ENCODE data around the gene CIAPIN1.

CIAPIN1 gene

GRCh38 chr16:57435838-57436237, 11.3 kb downstream of the CIAPIN1 start:
- Histone ChIP-seq H3K9me3 (ENCODE audit: control insufficient read depth, insufficient read depth, low read length) (peaks cover 5% of the 10 kb centered on the region), H3K9ac (ENCODE audit: low read depth, low read length) (no peak overlapping the region), H3K36me3 (ENCODE audit: insufficient read depth, low read length) (peaks cover 33% of the 10 kb centered on the region), H3K4me1 (ENCODE audit: insufficient read depth, low read length) (no peaks in the 10 kb centered on the region)

- H3K9ac ChIP-seq (ENCODE audit: low read depth, low read length): no peak overlapping the region
- H3K9me3 ChIP-seq (ENCODE audit: control insufficient read depth, insufficient read depth, low read length): no peaks in the 10 kb centered on the region
- no peaks in the 10 kb centered on the region for H3K4me1 ChIP-seq (ENCODE audit: insufficient read depth, low read length)
- peaks cover 31% of the 10 kb centered on the region for H3K36me3 ChIP-seq (ENCODE audit: insufficient read depth, low read length)
These were observed 13.2 kb downstream of the CIAPIN1 start for GRCh38 chr16:57434003-57434402.

- peaks cover 30% of the 10 kb centered on the region for H3K36me3 ChIP-seq (ENCODE audit: insufficient read depth, low read length)
- no peaks in the 10 kb centered on the region for H3K4me1 ChIP-seq (ENCODE audit: insufficient read depth, low read length)
- no peaks in the 10 kb centered on the region for H3K9me3 ChIP-seq (ENCODE audit: control insufficient read depth, insufficient read depth, low read length)
- no peak overlapping the region for H3K9ac ChIP-seq (ENCODE audit: low read depth, low read length)
These were observed 14.2 kb downstream of the CIAPIN1 start for GRCh38 chr16:57432989-57433388.

- Histone ChIP-seq H3K4me1 (ENCODE audit: insufficient read depth, low read length) (no peaks in the 10 kb centered on the region), H3K9me3 (ENCODE audit: control insufficient read depth, insufficient read depth, low read length) (no peaks in the 10 kb centered on the region), H3K9ac (ENCODE audit: low read depth, low read length) (no peak overlapping the region), H3K36me3 (ENCODE audit: insufficient read depth, low read length) (peaks cover 30% of the 10 kb centered on the region)
These were observed 14.7 kb downstream of the CIAPIN1 start for GRCh38 chr16:57432505-57432904.

GRCh38 chr16:57430955-57431354, 16.2 kb downstream of the CIAPIN1 start:
- no peaks in the 10 kb centered on the region for H3K4me1 ChIP-seq (ENCODE audit: insufficient read depth, low read length)
- no peaks in the 10 kb centered on the region for H3K9me3 ChIP-seq (ENCODE audit: control insufficient read depth, insufficient read depth, low read length)
- H3K36me3 ChIP-seq (ENCODE audit: insufficient read depth, low read length): peaks cover 30% of the 10 kb centered on the region
- H3K9ac ChIP-seq (ENCODE audit: low read depth, low read length): no peak overlapping the region

- Histone ChIP-seq H3K36me3 (ENCODE audit: insufficient read depth, low read length) (peaks cover 22% of the 10 kb centered on the region), H3K9ac (ENCODE audit: low read depth, low read length) (no peak overlapping the region), H3K4me1 (ENCODE audit: insufficient read depth, low read length) (no peaks in the 10 kb centered on the region), H3K9me3 (ENCODE audit: control insufficient read depth, insufficient read depth, low read length) (no peaks in the 10 kb centered on the region)
These were observed 19.4 kb downstream of the CIAPIN1 start for GRCh38 chr16:57427824-57428223.

GRCh38 chr16:57427307-57427706, 19.9 kb downstream of the CIAPIN1 start:
- Histone ChIP-seq H3K4me1 (ENCODE audit: insufficient read depth, low read length) (no peaks in the 10 kb centered on the region), H3K36me3 (ENCODE audit: insufficient read depth, low read length) (peaks cover 17% of the 10 kb centered on the region), H3K9me3 (ENCODE audit: control insufficient read depth, insufficient read depth, low read length) (no peaks in the 10 kb centered on the region), H3K9ac (ENCODE audit: low read depth, low read length) (no peak overlapping the region)

GRCh38 chr16:57426356-57426755, 20.8 kb downstream of the CIAPIN1 start:
- Histone ChIP-seq H3K4me1 (ENCODE audit: insufficient read depth, low read length) (no peaks in the 10 kb centered on the region), H3K9ac (ENCODE audit: low read depth, low read length) (no peak overlapping the region), H3K9me3 (ENCODE audit: control insufficient read depth, insufficient read depth, low read length) (no peaks in the 10 kb centered on the region), H3K36me3 (ENCODE audit: insufficient read depth, low read length) (peaks cover 15% of the 10 kb centered on the region)

GRCh38 chr16:57424583-57424982, 22.6 kb downstream of the CIAPIN1 start:
- Histone ChIP-seq H3K36me3 (ENCODE audit: insufficient read depth, low read length) (peaks cover 4% of the 10 kb centered on the region; the same call in 1 of the 2 replicates), H3K9ac (ENCODE audit: low read depth, low read length) (no peak overlapping the region), H3K4me1 (ENCODE audit: insufficient read depth, low read length) (no peaks in the 10 kb centered on the region), H3K9me3 (ENCODE audit: control insufficient read depth, insufficient read depth, low read length) (no peaks in the 10 kb centered on the region)

GRCh38 chr16:57423152-57423551, 24.0 kb downstream of the CIAPIN1 start:
- Histone ChIP-seq H3K4me1 (ENCODE audit: insufficient read depth, low read length) (0 out of 2 replicates have a peak, but pooled peaks cover 8% of the 10 kb centered on the region), H3K9ac (ENCODE audit: low read depth, low read length) (no peak overlapping the region), H3K36me3 (ENCODE audit: insufficient read depth, low read length) (no peaks in the 10 kb centered on the region), H3K9me3 (ENCODE audit: control insufficient read depth, insufficient read depth, low read length) (no peaks in the 10 kb centered on the region)

- H3K36me3 ChIP-seq (ENCODE audit: insufficient read depth, low read length): no peaks in the 10 kb centered on the region
- H3K9me3 ChIP-seq (ENCODE audit: control insufficient read depth, insufficient read depth, low read length): no peaks in the 10 kb centered on the region
- 0 out of 2 replicates have a peak, but pooled peaks cover 8% of the 10 kb centered on the region for H3K4me1 ChIP-seq (ENCODE audit: insufficient read depth, low read length)
- no peak overlapping the region for H3K9ac ChIP-seq (ENCODE audit: low read depth, low read length)
These were observed 24.9 kb downstream of the CIAPIN1 start for GRCh38 chr16:57422026-57422944.

- H3K9me3 ChIP-seq (ENCODE audit: control insufficient read depth, insufficient read depth, low read length): no peaks in the 10 kb centered on the region
- H3K4me1 ChIP-seq (ENCODE audit: insufficient read depth, low read length): peaks cover 13% of the 10 kb centered on the region; the same call in 1 of the 2 replicates
- no peak overlapping the region for H3K9ac ChIP-seq (ENCODE audit: low read depth, low read length)
- H3K36me3 ChIP-seq (ENCODE audit: insufficient read depth, low read length): no peaks in the 10 kb centered on the region
These were observed 27.7 kb downstream of the CIAPIN1 start for GRCh38 chr16:57419506-57419905.

GRCh38 chr16:57416084-57416483, 31.1 kb downstream of the CIAPIN1 start:
- Histone ChIP-seq H3K4me1 (ENCODE audit: insufficient read depth, low read length) (peaks cover 13% of the 10 kb centered on the region; the same call in 1 of the 2 replicates), H3K9me3 (ENCODE audit: control insufficient read depth, insufficient read depth, low read length) (no peaks in the 10 kb centered on the region), H3K9ac (ENCODE audit: low read depth, low read length) (peak overlapping the region; percentile 44), H3K36me3 (ENCODE audit: insufficient read depth, low read length) (no peaks in the 10 kb centered on the region)

- H3K9ac ChIP-seq (ENCODE audit: low read depth, low read length): no peak overlapping the region
- peaks cover 8% of the 10 kb centered on the region; the same call in 1 of the 2 replicates for H3K4me1 ChIP-seq (ENCODE audit: insufficient read depth, low read length)
- H3K36me3 ChIP-seq (ENCODE audit: insufficient read depth, low read length): no peaks in the 10 kb centered on the region
- no peaks in the 10 kb centered on the region for H3K9me3 ChIP-seq (ENCODE audit: control insufficient read depth, insufficient read depth, low read length)
These were observed 33.5 kb downstream of the CIAPIN1 start for GRCh38 chr16:57413733-57414132.

- Histone ChIP-seq H3K9me3 (ENCODE audit: control insufficient read depth, insufficient read depth, low read length) (no peaks in the 10 kb centered on the region), H3K9ac (ENCODE audit: low read depth, low read length) (no peak overlapping the region), H3K4me1 (ENCODE audit: insufficient read depth, low read length) (peaks cover 5% of the 10 kb centered on the region; the same call in 1 of the 2 replicates), H3K36me3 (ENCODE audit: insufficient read depth, low read length) (no peaks in the 10 kb centered on the region)
These were observed 33.9 kb downstream of the CIAPIN1 start for GRCh38 chr16:57413301-57413730.

All from ES-I3 (cell line).